PC-3 (cell line): ENCODE measurements around the gene FAM53C. TPM values are rescaled to one million over a fixed set of nuclear protein-coding genes. Genes with fewer than 3 reads are reported as not detected.

Experiments
- ATAC-seq: fragments of 200-7000 bp; cut with Tn5 transposase; 2 replicates; pipeline ENCODE4 v1.9.1; 2020; ENCODE audit warnings: mild to moderate bottlenecking, moderate library complexity
- BruUV-seq: library from RNA; stranded (reverse); fragments of 400-500 nt; replicated peaks from 2 replicates; lab custom pipeline; 2021; lab: Mats Ljungman, UMichigan
- CTCF ChIA-PET: fragments of 300-600 bp; sonication (Branson Sonifier 250); formaldehyde crosslinking; loops from one replicate; lab custom pipeline; 2022; ENCODE audit warnings: antibody characterized with exemption; lab: Charles Lee
- POLR2A ChIA-PET: fragments of 300-600 bp; sonication (Branson Sonifier 250); formaldehyde crosslinking; loops from one replicate; lab custom pipeline; 2022; ENCODE audit warnings: antibody characterized with exemption; ENCODE audit not compliant: unreplicated experiment; lab: Charles Lee
- DNase-seq: peaks from one replicate; pipeline ENCODE4 v3.0.0-alpha.2; 2015
- H2AFZ ChIP-seq: fragments of 300-600 bp; sonication (generic); 2 replicates; pipeline ENCODE4 v1.6.0; 2016; ENCODE audit warnings: antibody characterized with exemption, low read length
- H3F3A ChIP-seq: fragments of 300-600 bp; sonication (generic); one replicate; pipeline ENCODE4 v1.6.0; 2017; ENCODE audit warnings: antibody characterized with exemption, low read length, control low read depth, mild to moderate bottlenecking; ENCODE audit not compliant: unreplicated experiment
- H3K27ac ChIP-seq: fragments of 300-600 bp; sonication (generic); 2 replicates; pipeline ENCODE4 v1.5.1; 2016; ENCODE audit warnings: mild to moderate bottlenecking, low read length
- H3K27me3 ChIP-seq: fragments of 300-600 bp; sonication (generic); 2 replicates; pipeline ENCODE4 v1.6.1; 2016; ENCODE audit warnings: low read length, mixed read lengths
- H3K36me3 ChIP-seq: fragments of 300-600 bp; sonication (generic); 2 replicates; pipeline ENCODE4 v1.6.1; 2016; ENCODE audit warnings: low read depth, mixed run types, low read length, mixed read lengths
- H3K4me1 ChIP-seq: fragments of 300-600 bp; sonication (generic); 2 replicates; pipeline ENCODE4 v1.5.1; 2016; ENCODE audit warnings: low read length; ENCODE audit not compliant: insufficient read depth
- H3K4me2 ChIP-seq: fragments of 300-600 bp; sonication (generic); 2 replicates; pipeline ENCODE4 v1.6.0; 2016; ENCODE audit warnings: low read length
- H3K4me3 ChIP-seq: fragments of 300-600 bp; sonication (generic); 2 replicates; pipeline ENCODE4 v1.5.1; 2016; ENCODE audit warnings: mild to moderate bottlenecking, low read length, mixed read lengths
- H3K79me2 ChIP-seq: fragments of 300-600 bp; sonication (generic); 2 replicates; pipeline ENCODE4 v1.6.1; 2017; ENCODE audit warnings: low read length, mixed read lengths
- H3K9ac ChIP-seq: fragments of 300-600 bp; sonication (generic); 2 replicates; pipeline ENCODE4 v1.6.0; 2016; ENCODE audit warnings: mild to moderate bottlenecking, low read length
- H3K9me2 ChIP-seq: fragments of 300-600 bp; sonication (generic); replicated peaks from 2 replicates; pipeline ENCODE4 v1.6.1; 2016; ENCODE audit warnings: mixed run types, low read length, mixed read lengths
- H3K9me3 ChIP-seq: fragments of 300-600 bp; sonication (generic); 2 replicates; pipeline ENCODE4 v1.6.1; 2016; ENCODE audit warnings: low read length, mixed read lengths
- H4K20me1 ChIP-seq: fragments of 300-600 bp; sonication (generic); 2 replicates; pipeline ENCODE4 v1.6.1; 2016; ENCODE audit warnings: low read length, mixed read lengths
- EZH2 ChIP-seq: fragments of 300-600 bp; sonication (generic); IDR thresholded peaks from one replicate; pipeline ENCODE4 v1.6.1; 2017; ENCODE audit warnings: antibody characterized with exemption, mild to moderate bottlenecking, low read length; ENCODE audit not compliant: unreplicated experiment
- intact Hi-C: fragments of 100-400 bp; cut with micrococcal nuclease; formaldehyde crosslinking; loops from 2 replicates; pipeline ENCODE4 v1.9.0; 2023
- total RNA-seq: library from RNA; depleted of rRNA; stranded (reverse); fragments of >200 nt; gene quantifications from 2 replicates; pipeline ENCODE4 v1.2.3, GENCODE V29; 2014
- TF ChIP-seq, protein P1 (sequence below): fragments of 300-600 bp; sonication (generic); conservative IDR thresholded peaks from 2 replicates; pipeline ENCODE4 v1.5.1; 2017; ENCODE audit warnings: antibody characterized with exemption, low read depth, mild to moderate bottlenecking, low read length

The FAM53C gene
- total RNA-seq, 1 experiment from 2014 or later: 26.6 TPM

DNA sequence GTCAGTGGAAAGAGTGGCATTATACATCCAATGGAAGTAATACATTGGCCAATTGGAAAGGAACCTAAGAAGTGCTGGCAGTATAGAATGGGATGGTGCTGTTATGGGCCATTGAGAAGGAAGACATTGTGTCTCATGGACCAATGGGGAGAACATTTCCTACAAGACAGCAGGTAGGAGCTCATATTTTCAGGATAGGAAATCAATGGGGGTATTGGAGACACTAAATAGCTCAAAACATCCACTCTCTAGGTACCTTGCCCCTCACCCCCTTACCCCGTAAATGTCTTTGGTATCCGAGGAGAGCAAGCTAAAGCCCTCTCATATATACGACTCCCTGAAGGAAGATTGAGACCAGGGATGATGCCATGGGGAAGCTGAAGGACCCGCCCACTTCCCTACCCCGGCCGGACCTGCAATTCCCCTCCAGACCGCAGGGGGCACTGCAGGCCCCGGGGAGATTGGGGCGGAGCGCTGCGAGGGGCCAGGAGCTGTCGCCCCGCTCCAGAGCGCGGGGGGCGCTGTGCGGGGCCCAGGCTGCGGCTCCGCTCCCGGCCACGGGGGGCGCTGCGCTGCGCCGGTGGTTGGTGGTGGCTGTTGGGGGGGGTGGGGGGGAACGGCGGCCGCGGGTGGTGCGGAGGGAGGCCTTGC, 14.1 kb downstream of the FAM53C start, which contains the start of gene KDM3B:
Gene KDM3B, plus strand, starts transcription at position 615 of the 651 bp plus-strand sequence. CDS start 111 bp downstream, outside the sequence.
- TSS peak; percentile 15 for BruUV-seq
- ChIA-PET POLR2A (no interaction called here), CTCF (interaction anchor here (0.5 to 2.2 kb wide), 6 partner anchors 13 to 1286 kb away, joined by 3 to 10 read pairs (median 8); partner anchors contain the start of genes CDC25C and FAM53C)
- no peak for TF ChIP-seq EZH2
- TF ChIP-seq, protein P1, sequence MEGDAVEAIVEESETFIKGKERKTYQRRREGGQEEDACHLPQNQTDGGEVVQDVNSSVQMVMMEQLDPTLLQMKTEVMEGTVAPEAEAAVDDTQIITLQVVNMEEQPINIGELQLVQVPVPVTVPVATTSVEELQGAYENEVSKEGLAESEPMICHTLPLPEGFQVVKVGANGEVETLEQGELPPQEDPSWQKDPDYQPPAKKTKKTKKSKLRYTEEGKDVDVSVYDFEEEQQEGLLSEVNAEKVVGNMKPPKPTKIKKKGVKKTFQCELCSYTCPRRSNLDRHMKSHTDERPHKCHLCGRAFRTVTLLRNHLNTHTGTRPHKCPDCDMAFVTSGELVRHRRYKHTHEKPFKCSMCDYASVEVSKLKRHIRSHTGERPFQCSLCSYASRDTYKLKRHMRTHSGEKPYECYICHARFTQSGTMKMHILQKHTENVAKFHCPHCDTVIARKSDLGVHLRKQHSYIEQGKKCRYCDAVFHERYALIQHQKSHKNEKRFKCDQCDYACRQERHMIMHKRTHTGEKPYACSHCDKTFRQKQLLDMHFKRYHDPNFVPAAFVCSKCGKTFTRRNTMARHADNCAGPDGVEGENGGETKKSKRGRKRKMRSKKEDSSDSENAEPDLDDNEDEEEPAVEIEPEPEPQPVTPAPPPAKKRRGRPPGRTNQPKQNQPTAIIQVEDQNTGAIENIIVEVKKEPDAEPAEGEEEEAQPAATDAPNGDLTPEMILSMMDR: peak; percentile 91
- intact Hi-C loops: no loop called here
- peaks cover 15% of the 10 kb centered on the region for H3K36me3 ChIP-seq
- DNase-seq: peak; percentile 87
- peaks cover 43% of the 10 kb centered on the region for H3K79me2 ChIP-seq
- H3K9me2 ChIP-seq: no peaks in the 10 kb centered on the region
- peaks cover 9% of the 10 kb centered on the region for H3K4me1 ChIP-seq
- peak within 1 kb of the TSS; percentile 84 for H3K4me2 ChIP-seq
- peaks cover 9% of the 10 kb centered on the region; the same call in 1 of the 2 replicates for H4K20me1 ChIP-seq
- no peaks in the 10 kb centered on the region for H3F3A ChIP-seq
- H3K9me3 ChIP-seq: no peaks in the 10 kb centered on the region; the same call in 1 of the 2 replicates
- H3K4me3 ChIP-seq: peak within 1 kb of the TSS; percentile 93
- peak within 1 kb of the TSS; percentile 87 for H3K9ac ChIP-seq
- no peaks in the 10 kb centered on the region for H3K27me3 ChIP-seq
- peak within 1 kb of the TSS; percentile 49 for H3K27ac ChIP-seq
- peak; percentile 66 for ATAC-seq
- H2AFZ ChIP-seq: peak within 1 kb of the TSS; percentile 64

DNA sequence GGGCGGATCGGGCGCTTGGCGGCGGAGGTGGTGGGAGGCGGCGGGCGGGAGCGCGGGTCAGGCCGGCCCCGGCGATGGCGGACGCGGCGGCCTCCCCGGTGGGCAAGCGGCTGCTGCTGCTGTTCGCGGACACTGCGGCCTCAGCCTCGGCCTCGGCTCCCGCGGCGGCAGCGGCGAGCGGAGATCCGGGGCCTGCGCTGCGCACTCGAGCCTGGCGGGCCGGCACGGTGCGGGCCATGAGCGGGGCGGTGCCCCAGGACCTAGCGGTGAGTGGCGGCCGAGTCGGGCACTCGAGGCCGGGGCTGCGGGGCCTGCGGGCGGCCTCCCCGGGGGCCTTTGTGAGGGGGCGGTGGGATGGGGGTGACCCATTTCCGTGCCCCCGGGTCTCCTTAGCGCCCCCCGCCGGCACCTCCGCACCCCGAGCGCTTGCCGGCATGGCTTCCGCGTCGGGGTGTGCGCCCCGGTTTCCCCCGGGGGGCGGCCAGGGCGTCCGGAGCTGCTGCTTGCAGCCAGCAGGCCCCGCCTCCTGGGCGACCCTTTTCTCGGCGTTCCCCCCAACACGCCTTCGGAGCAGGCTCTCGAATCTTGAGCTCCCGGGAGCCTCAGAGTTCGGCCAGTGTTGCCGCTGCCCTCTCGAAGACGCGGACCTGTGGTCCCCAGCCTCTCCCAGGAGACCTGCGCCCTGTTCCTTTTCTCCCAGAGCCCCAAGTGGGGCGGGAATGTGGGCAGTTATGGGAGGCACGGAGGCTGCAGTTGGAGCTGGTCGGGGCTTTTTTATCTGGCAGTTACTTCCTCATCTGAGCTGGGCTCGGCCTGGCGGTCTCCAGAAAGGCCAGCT, 14.9 kb downstream of the FAM53C start:
- DNase-seq (peak; percentile 45), ATAC-seq (peak; percentile 59)
- peaks cover 50% of the 10 kb centered on the region for H3K79me2 ChIP-seq
- H3K4me2 ChIP-seq: peak overlapping the region; percentile 84
- intact Hi-C loops: no loop called here
- ChIA-PET POLR2A (interaction anchor here (0.5 to 0.6 kb wide), 2 partner anchors 14 to 592 kb away, joined by 3 to 7 read pairs; no protein-coding TSS in a partner anchor), CTCF (interaction anchor here (0.5 to 2.2 kb wide), 6 partner anchors 14 to 891 kb away, joined by 3 to 10 read pairs (median 8); partner anchors contain the start of genes CDC25C and FAM53C)
- H3K27me3 ChIP-seq: no peaks in the 10 kb centered on the region
- H3K27ac ChIP-seq: peak overlapping the region; percentile 49
- peaks cover 9% of the 10 kb centered on the region; the same call in 1 of the 2 replicates for H4K20me1 ChIP-seq
- H3K9ac ChIP-seq: peak overlapping the region; percentile 87
- H3K4me1 ChIP-seq: peaks cover 9% of the 10 kb centered on the region
- peaks cover 15% of the 10 kb centered on the region for H3K36me3 ChIP-seq
- TF ChIP-seq EZH2: no peak
- TF ChIP-seq, protein P1: peak; percentile 34
- no peaks in the 10 kb centered on the region for H3K9me2 ChIP-seq
- BruUV-seq: TSS peak; percentile 77
- H2AFZ ChIP-seq: peak overlapping the region; percentile 64
- H3K9me3 ChIP-seq: no peaks in the 10 kb centered on the region; the same call in 1 of the 2 replicates
- no peaks in the 10 kb centered on the region for H3F3A ChIP-seq
- H3K4me3 ChIP-seq: peak overlapping the region; percentile 93
